HepG2 (cell line): ENCODE measurements around the gene OST4. TPM values are rescaled to one million over a fixed set of nuclear protein-coding genes. Genes with fewer than 3 reads are reported as not detected.

Experiments used
- NKX3-1 ChIP-seq: sonication (generic); formaldehyde crosslinking; IDR thresholded peaks from 2 replicates; pipeline ENCODE4 v1.5.0; 2020; ENCODE audit warnings: missing genetic modification reagents
- TARDBP ChIP-seq: sonication (generic); formaldehyde crosslinking; IDR thresholded peaks from 2 replicates; pipeline ENCODE4 v1.8.0; 2022; ENCODE audit warnings: mild to moderate bottlenecking, missing genetic modification reagents
- ZFY ChIP-seq: sonication (generic); formaldehyde crosslinking; IDR thresholded peaks from 2 replicates; pipeline ENCODE4 v1.4.0; 2020; ENCODE audit warnings: missing genetic modification reagents
- ZNF331 ChIP-seq: sonication (generic); formaldehyde crosslinking; IDR thresholded peaks from 2 replicates; pipeline ENCODE4 v1.4.0; 2020; ENCODE audit warnings: missing genetic modification reagents
- polyA plus RNA-seq, 8 experiments: library from polyadenylated mRNA; depleted of rRNA in 3 of 8; stranded (reverse) in 7 of 8; unstranded in 1 of 8; fragments of >200 nt; fragmentation: Illumina TruSeq in 4 of 8; extraction: Trizol in 4 of 8; gene quantifications; 2 replicates each; pipeline versions ENCODE4 v1.2.1 to v1.2.3, GENCODE V29; 2011 to 2016; ENCODE audit warnings: low read depth in 4 of 8, missing spikeins in 1 of 8, mixed read lengths in 1 of 8; ENCODE audit not compliant: insufficient read depth in 1 of 8
- total RNA-seq, 5 experiments: library from RNA; depleted of rRNA; stranded (reverse); fragments of >200 nt; fragmentation: Illumina TruSeq; extraction: Trizol; gene quantifications; 2 replicates each; pipeline ENCODE4 v1.2.3, GENCODE V29; 2016; ENCODE audit warnings: low read depth in 1 of 5
- TF ChIP-seq, protein P1 (sequence below): sonication (generic); formaldehyde crosslinking; IDR thresholded peaks from 2 replicates; pipeline ENCODE4 v1.5.1; 2020; ENCODE audit warnings: missing genetic modification reagents, mild to moderate bottlenecking, borderline replicate concordance
- TF ChIP-seq, protein P2 (sequence below): sonication (generic); formaldehyde crosslinking; IDR thresholded peaks from 2 replicates; pipeline ENCODE4 v1.4.0; 2020; ENCODE audit warnings: missing genetic modification reagents
- TF ChIP-seq, protein P3 (sequence below): sonication (generic); formaldehyde crosslinking; IDR thresholded peaks from 2 replicates; pipeline ENCODE4 v1.4.0; 2020; ENCODE audit warnings: missing genetic modification reagents, borderline replicate concordance
- TF ChIP-seq, protein P4 (sequence below): sonication (generic); formaldehyde crosslinking; IDR thresholded peaks from 2 replicates; pipeline ENCODE4 v1.4.0; 2020; ENCODE audit warnings: missing genetic modification reagents, mild to moderate bottlenecking, borderline replicate concordance

Gene OST4
- total and polyA plus RNA-seq, 2 of the 13 experiments (the other 11 are each of a cell fraction or from before 2014, with no cell fraction given): 498 to 584 TPM

DNA sequence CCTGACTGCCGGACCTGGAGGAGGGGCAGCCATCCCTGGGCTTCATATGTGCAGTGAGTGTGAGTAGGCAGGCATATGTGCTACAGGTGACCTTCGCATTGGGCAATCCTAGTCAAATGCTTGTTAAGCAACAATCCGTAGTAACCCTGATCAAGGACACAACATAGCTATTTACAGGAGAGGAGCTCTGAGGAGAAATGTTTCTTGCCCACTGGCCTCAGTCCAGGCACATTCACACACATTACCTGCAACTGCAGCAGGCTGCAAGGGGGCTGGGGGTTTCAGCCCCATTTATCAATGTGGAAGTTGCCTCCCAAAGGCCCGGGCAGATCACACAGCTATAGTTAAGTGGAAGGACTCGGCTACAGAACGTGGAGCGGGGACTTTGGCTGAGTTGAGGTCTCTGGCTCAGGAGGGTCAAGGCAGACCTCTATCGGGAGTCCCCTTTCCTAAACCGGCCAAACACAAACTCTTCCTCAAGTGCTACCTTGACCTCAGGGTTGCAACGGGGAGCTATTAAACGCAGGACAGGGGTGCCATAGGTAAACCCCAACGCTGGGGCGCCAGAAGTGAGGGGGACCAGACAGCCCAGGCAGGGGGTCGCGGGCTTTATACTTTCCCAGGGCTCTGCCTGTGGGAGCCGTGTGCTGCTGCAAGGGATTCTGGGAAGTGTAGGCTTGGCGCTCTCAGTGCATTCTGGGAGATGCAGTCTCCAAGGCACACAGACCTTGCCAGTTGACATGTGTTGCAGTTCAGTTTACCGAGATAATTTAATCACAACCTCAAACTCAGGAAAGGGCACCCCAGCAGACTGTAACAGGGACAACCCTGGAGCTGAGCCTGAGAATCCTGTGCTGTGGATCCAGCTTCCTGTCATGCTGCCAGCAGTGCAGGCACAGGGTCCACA is 24.5 kb upstream of the OST4 start (continued):
- TF ChIP-seq, protein P1, sequence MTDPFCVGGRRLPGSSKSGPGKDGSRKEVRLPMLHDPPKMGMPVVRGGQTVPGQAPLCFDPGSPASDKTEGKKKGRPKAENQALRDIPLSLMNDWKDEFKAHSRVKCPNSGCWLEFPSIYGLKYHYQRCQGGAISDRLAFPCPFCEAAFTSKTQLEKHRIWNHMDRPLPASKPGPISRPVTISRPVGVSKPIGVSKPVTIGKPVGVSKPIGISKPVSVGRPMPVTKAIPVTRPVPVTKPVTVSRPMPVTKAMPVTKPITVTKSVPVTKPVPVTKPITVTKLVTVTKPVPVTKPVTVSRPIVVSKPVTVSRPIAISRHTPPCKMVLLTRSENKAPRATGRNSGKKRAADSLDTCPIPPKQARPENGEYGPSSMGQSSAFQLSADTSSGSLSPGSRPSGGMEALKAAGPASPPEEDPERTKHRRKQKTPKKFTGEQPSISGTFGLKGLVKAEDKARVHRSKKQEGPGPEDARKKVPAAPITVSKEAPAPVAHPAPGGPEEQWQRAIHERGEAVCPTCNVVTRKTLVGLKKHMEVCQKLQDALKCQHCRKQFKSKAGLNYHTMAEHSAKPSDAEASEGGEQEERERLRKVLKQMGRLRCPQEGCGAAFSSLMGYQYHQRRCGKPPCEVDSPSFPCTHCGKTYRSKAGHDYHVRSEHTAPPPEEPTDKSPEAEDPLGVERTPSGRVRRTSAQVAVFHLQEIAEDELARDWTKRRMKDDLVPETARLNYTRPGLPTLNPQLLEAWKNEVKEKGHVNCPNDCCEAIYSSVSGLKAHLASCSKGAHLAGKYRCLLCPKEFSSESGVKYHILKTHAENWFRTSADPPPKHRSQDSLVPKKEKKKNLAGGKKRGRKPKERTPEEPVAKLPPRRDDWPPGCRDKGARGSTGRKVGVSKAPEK (CRISPR knock-in tag): peak; percentile 27; the same call in 1 of the 2 replicates
- TF ChIP-seq ZNF331 (CRISPR knock-in tag) (peak; percentile 98), TARDBP (CRISPR knock-in tag) (peak; percentile 99), NKX3-1 (CRISPR knock-in tag) (peak; percentile 77; the same call in 1 of the 2 replicates), ZFY (CRISPR knock-in tag) (peak; percentile 82)
- TF ChIP-seq, protein P2, sequence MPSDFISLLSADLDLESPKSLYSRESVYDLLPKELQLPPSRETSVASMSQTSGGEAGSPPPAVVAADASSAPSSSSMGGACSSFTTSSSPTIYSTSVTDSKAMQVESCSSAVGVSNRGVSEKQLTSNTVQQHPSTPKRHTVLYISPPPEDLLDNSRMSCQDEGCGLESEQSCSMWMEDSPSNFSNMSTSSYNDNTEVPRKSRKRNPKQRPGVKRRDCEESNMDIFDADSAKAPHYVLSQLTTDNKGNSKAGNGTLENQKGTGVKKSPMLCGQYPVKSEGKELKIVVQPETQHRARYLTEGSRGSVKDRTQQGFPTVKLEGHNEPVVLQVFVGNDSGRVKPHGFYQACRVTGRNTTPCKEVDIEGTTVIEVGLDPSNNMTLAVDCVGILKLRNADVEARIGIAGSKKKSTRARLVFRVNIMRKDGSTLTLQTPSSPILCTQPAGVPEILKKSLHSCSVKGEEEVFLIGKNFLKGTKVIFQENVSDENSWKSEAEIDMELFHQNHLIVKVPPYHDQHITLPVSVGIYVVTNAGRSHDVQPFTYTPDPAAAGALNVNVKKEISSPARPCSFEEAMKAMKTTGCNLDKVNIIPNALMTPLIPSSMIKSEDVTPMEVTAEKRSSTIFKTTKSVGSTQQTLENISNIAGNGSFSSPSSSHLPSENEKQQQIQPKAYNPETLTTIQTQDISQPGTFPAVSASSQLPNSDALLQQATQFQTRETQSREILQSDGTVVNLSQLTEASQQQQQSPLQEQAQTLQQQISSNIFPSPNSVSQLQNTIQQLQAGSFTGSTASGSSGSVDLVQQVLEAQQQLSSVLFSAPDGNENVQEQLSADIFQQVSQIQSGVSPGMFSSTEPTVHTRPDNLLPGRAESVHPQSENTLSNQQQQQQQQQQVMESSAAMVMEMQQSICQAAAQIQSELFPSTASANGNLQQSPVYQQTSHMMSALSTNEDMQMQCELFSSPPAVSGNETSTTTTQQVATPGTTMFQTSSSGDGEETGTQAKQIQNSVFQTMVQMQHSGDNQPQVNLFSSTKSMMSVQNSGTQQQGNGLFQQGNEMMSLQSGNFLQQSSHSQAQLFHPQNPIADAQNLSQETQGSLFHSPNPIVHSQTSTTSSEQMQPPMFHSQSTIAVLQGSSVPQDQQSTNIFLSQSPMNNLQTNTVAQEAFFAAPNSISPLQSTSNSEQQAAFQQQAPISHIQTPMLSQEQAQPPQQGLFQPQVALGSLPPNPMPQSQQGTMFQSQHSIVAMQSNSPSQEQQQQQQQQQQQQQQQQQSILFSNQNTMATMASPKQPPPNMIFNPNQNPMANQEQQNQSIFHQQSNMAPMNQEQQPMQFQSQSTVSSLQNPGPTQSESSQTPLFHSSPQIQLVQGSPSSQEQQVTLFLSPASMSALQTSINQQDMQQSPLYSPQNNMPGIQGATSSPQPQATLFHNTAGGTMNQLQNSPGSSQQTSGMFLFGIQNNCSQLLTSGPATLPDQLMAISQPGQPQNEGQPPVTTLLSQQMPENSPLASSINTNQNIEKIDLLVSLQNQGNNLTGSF (CRISPR knock-in tag): no peak; the same call in none of the 2 replicates
- TF ChIP-seq, protein P3, sequence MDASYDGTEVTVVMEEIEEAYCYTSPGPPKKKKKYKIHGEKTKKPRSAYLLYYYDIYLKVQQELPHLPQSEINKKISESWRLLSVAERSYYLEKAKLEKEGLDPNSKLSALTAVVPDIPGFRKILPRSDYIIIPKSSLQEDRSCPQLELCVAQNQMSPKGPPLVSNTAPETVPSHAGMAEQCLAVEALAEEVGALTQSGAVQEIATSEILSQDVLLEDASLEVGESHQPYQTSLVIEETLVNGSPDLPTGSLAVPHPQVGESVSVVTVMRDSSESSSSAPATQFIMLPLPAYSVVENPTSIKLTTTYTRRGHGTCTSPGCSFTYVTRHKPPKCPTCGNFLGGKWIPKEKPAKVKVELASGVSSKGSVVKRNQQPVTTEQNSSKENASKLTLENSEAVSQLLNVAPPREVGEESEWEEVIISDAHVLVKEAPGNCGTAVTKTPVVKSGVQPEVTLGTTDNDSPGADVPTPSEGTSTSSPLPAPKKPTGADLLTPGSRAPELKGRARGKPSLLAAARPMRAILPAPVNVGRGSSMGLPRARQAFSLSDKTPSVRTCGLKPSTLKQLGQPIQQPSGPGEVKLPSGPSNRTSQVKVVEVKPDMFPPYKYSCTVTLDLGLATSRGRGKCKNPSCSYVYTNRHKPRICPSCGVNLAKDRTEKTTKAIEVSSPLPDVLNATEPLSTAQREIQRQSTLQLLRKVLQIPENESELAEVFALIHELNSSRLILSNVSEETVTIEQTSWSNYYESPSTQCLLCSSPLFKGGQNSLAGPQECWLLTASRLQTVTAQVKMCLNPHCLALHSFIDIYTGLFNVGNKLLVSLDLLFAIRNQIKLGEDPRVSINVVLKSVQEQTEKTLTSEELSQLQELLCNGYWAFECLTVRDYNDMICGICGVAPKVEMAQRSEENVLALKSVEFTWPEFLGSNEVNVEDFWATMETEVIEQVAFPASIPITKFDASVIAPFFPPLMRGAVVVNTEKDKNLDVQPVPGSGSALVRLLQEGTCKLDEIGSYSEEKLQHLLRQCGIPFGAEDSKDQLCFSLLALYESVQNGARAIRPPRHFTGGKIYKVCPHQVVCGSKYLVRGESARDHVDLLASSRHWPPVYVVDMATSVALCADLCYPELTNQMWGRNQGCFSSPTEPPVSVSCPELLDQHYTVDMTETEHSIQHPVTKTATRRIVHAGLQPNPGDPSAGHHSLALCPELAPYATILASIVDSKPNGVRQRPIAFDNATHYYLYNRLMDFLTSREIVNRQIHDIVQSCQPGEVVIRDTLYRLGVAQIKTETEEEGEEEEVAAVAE (CRISPR knock-in tag): peak; percentile 94
- TF ChIP-seq, protein P4, sequence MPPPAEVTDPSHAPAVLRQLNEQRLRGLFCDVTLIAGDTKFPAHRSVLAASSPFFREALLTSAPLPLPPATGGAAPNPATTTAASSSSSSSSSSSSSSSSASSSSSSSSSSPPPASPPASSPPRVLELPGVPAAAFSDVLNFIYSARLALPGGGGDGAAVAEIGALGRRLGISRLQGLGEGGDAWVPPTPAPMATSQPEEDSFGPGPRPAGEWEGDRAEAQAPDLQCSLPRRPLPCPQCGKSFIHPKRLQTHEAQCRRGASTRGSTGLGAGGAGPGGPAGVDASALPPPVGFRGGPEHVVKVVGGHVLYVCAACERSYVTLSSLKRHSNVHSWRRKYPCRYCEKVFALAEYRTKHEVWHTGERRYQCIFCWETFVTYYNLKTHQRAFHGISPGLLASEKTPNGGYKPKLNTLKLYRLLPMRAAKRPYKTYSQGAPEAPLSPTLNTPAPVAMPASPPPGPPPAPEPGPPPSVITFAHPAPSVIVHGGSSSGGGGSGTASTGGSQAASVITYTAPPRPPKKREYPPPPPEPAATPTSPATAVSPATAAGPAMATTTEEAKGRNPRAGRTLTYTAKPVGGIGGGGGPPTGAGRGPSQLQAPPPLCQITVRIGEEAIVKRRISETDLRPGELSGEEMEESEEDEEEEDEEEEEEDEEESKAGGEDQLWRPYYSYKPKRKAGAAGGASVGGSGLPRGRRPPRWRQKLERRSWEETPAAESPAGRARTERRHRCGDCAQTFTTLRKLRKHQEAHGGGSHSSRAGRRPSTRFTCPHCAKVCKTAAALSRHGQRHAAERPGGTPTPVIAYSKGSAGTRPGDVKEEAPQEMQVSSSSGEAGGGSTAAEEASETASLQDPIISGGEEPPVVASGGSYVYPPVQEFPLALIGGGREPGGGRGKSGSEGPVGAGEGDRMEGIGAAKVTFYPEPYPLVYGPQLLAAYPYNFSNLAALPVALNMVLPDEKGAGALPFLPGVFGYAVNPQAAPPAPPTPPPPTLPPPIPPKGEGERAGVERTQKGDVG (CRISPR knock-in tag): peak; percentile 95
